NOMO-1 treated with dmso at 0.1 percent for 144 hours (cell line): Measurements from ENCODE around the gene UMAD1.

ENCODE experiments used
- DNase-seq: peaks from one replicate; lab custom pipeline; 2025; ENCODE audit not compliant: unreplicated experiment; lab: John Stamatoyannopoulos, UW

UMAD1 gene

GRCh38 chr7:7688310-7688709, 47.8 kb downstream of the UMAD1 start:
- no peak for DNase-seq

- no peak for DNase-seq
Measured at GRCh38 chr7:7688956-7689355, 48.4 kb downstream of the UMAD1 start.

GRCh38 chr7:7693881-7694280, 53.3 kb downstream of the UMAD1 start:
- DNase-seq = no peak

GRCh38 chr7:7694542-7694941, 54.0 kb downstream of the UMAD1 start:
- no peak for DNase-seq

- no peak for DNase-seq
Measured at GRCh38 chr7:7695111-7695817, 54.7 kb downstream of the UMAD1 start.

DNA sequence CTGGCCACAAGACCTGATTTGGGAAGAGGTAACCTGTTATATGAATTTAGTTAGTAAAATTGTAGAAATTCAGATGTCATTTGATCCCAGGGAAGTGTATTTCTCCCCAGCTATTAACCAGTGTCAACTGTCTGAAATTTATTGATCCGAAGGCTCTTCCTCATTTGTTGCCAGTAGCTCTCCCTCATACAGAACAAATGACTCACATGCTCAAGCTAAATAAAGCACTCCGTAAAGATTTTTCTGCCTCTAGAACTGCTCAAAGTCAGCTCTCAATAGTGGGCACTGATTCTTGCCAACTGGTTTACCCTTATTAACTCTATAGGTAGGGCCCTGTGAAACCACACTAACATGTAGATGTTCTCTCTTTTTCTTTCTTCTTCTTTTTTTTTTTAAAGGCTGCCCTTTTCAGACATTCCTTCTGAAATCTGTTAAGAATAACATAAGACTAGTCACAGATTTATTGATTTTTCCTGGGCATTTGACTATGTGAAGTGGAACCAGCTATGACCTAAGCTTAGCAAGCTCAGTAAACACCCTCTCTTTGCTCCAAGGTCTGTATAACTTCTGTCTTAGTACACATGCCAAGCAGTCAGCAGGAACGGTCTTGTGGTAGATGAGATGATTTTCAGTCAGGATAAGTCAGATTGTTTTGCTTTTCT, 56.0 kb downstream of the UMAD1 start:
- DNase-seq = peak; percentile 22

DNA sequence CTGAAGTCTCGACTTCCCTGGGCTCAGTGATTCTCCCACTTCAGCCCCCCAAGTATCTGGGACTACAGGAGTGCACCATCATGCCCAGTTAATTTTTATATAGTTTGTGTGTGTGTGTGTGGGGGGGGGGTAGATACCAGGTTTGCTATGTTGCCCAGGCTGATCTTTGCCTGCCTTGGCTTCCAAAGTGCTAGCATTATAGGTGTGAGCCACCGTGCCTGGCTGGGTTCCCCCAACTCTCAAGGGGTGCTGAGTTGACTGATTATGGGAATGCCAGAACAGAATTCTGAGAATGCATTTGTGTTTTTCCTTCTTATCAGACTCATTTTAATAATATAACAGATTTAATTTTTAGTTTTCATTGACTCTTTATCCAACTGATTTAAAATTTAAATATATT, 58.4 kb downstream of the UMAD1 start:
- DNase-seq = no peak

DNA sequence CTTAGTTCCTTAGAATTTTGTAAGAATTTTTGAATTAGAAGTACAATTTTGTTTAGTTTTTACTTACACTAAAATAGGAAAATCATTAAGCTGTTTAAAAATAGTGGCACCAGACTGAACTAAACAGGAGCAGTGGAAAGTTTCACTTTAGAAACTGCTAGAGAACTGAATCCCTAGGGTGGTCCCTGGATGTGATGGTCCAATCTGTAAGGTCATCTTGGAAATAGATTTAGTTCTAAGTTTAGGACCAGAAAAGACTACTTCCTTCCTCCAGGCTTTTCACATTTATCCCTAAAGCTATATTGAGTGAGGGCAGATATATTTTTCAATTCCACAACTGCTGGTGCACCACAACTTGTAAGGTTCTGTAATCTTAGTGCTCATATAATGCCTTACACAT, 58.8 kb downstream of the UMAD1 start:
- DNase-seq = no peak

DNA sequence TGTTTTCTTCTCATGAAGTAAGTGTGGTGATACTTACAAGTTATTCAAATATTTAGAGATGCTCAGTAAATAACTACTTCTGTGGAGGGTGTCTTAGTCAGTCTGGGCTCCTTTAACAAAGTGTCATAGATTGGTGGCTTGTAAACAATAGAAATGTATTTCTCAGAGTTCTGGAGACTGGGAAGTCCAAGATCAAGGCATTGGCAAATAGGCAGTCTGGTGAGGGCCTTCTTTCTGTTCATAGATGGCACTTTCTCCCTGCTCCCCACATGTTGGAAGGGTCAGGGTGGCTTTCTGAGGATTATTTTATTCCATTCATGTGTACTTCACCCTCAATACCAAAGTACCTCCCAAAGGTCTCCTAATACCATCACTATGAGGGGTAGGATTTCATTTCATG, 59.4 kb downstream of the UMAD1 start:
- no peak for DNase-seq

GRCh38 chr7:7701527-7701926, 61.0 kb downstream of the UMAD1 start:
- DNase-seq = no peak

DNA sequence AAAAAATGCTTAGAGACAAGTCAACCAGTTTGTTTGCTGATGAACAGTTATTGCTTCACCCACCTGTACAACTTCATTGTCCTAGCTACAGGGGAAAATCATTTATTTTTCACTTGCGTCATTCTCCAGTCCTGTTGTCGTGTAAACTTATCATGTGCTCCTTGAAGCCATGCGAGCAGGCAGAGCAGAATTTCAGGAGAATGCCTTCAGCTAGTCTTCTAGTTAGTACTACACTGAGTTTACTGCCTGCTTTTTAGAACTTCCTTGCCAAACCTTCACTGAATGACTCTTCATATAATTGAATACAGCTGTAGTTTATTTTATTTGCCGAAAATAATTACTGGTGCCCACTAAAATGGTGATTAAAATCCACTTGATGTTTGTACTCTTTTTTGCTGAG, 62.3 kb downstream of the UMAD1 start:
- DNase-seq = no peak

- DNase-seq = no peak
Measured at GRCh38 chr7:7703427-7703826, 62.9 kb downstream of the UMAD1 start.

DNA sequence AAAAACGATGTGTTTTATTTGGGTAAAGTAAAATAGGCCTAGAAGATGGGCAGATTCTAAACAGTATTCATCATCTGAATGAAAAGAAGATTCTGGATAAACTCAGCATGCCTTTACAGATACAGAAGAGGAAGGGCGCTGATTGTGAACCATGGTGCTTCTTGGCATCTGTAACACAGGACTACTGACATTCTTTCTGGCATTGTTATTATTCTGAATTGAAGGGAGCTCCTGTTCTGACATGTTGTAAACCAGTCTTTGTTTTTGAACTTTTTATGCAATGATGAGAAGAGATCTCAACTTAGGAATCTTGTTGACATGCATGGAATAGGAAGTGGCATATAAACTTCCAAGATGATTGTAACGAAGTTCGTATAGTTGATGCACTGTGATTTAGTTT, 64.3 kb downstream of the UMAD1 start:
- no peak for DNase-seq

DNA sequence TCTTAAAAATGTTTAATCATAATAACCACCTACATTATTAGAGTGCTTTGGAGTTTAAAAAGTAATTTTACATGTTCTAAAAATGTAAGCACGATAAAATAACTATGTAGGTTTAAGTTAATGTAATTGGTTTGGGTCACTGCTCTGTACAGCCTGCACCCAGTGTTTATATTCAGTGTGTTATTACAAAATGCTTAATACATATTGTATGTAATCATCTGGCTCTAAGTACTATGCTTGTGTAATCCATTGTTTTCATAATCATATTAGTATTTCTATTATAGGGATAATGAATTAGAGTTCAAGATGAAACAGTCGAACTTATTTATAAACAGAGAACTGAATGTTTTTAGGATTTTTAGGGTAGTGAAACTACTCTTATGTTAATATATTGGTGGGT, 64.8 kb downstream of the UMAD1 start:
- DNase-seq = no peak

DNA sequence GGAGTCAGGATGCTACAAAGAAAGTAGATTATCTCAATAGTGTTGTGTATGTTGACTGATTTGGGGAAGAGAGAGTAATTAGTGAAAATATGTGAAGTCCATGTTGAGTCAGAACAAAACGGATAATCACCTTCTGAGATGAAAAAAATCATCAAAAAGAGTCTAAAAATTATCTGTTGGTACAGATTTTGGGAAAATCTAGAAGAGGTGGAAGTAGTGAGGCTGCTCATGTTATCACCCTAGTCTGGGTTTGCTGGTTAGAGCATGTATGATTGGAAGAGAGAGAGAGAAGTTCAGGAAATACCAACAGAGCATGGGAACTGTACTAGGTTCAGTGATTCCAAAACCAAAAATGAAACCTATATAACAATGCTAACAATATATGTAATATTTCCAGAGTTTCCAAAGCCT, 65.6 kb downstream of the UMAD1 start:
- DNase-seq = no peak

GRCh38 chr7:7706556-7707172, 66.1 kb downstream of the UMAD1 start:
- DNase-seq = no peak

- no peak for DNase-seq
Measured at GRCh38 chr7:7707246-7707645, 66.7 kb downstream of the UMAD1 start.

DNA sequence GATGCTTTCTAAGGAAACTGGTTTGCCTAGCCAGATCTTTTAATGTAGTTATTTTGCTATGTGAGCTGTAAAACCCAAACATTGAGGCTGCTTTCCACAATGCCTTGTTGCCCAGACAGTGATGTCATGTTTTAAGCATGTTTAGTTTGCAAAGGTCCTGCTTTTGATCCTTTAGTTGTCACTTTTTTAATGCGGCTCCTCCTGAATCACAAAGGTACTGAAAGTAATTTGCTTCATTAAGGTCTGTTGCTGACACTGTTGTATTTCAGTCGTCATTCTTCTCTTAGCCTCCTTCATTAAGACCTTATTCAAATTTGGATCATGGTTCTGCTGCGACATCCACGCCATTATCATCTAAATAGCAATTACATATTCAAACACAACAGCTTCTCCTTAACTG, 67.3 kb downstream of the UMAD1 start:
- no peak for DNase-seq

- DNase-seq = no peak
Measured at GRCh38 chr7:7709291-7709690, 68.7 kb downstream of the UMAD1 start.

DNA sequence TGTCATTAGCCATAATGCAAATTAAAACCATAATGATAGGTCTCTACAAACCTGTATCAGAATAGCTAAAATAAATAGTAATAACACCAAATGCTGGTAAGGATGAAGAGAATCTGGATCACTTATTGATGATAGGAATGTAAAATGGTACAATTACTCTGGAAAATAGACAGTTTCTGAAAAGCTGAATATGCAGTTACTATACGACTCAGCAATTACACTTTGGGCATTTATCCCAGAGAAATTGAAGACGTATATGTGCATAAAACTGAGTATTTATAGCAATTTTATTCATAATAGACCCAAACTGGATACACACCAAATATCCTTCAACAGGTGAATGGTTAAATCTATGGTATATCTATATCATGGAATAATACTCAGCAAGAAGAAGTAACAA, 69.9 kb downstream of the UMAD1 start:
- no peak for DNase-seq

- no peak for DNase-seq
Measured at GRCh38 chr7:7713730-7714129, 73.2 kb downstream of the UMAD1 start.

GRCh38 chr7:7718492-7718891, 77.9 kb downstream of the UMAD1 start, which contains the start of gene RPA3:
Gene RPA3 (minus strand): TSS chr7:7718607. CDS start chr7:7640418, 78,189 bp downstream.
- DNase-seq = no peak
